Measurements from ENCODE around the gene SLFNL1. TPM values are rescaled to one million over a fixed set of nuclear protein-coding genes. Genes with fewer than 3 reads are reported as not detected.

Gene SLFNL1
- total RNA-seq, 1 experiment from 2014 or later = 0.11 TPM

DNA sequence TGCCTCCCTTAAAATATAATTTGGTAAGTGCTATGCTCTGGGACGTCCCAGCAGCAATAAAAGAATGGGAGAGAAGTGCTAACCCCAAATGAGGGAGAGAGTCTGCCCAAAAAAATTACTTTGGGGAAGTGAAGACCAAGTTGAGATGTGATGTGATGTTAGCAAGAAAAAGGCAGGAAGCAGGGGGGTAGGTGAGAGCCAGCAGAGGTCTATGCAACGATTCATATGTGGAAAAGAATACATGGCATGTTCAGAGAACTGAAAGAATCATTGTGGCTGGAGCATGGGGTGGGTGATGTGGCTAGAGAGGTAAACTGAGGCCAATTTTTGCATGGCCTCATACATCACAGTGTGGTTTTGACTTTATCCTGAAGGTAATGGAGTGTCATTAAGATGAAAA lies 47.6 kb downstream of the SLFNL1 start:
- no peaks in the 10 kb centered on the region for H3K4me1 ChIP-seq (ENCODE audit: insufficient read depth, low read length)
- H3K23ac ChIP-seq (ENCODE audit: insufficient read length, low read depth, low read length) = no peak overlapping the region
- no peak overlapping the region for H2AK5ac ChIP-seq (ENCODE audit: insufficient read length, low read length)
- no CpG with 5 or more reads among the region's 2 CpGs for WGBS (ENCODE audit: extremely low coverage, insufficient read length, low lambda C conversion rate)
- Mint-ChIP-seq H3K4me3 (no peak overlapping the region), H3K36me3 (ENCODE audit: insufficient read depth in 1 of 3, low read depth in 3 of 3) (no peaks in the 10 kb centered on the region; a peak in 1 of 7 replicates), H3K4me1 (peaks cover 2 to 4% of the 10 kb centered on the region in 2 experiments; a peak in 3 of 4 replicates), H3K9me3 (no peaks in the 10 kb centered on the region), H3K27ac (no peak overlapping the region), H3K27me3 (ENCODE audit: low read depth) (no peaks in the 10 kb centered on the region)
- H4K8ac ChIP-seq (replicated peaks; ENCODE audit: insufficient read length, low read depth, low read length) = no peak overlapping the region
- H3K27ac ChIP-seq (ENCODE audit: insufficient read length, low read depth, low read length) = no peak overlapping the region
- H3K18ac ChIP-seq (ENCODE audit: insufficient read length, low read depth, low read length) = no peak overlapping the region
- no peaks in the 10 kb centered on the region for H3K79me1 ChIP-seq (ENCODE audit: insufficient read depth, low read depth, low read length, poor library complexity, severe bottlenecking)
- no peak overlapping the region for H3K14ac ChIP-seq (ENCODE audit: insufficient read depth, low read length)
- no peak overlapping the region for H4K91ac ChIP-seq (ENCODE audit: insufficient read length, low read depth, low read length)
- no peak overlapping the region for H3K56ac ChIP-seq (ENCODE audit: insufficient read length, low read depth, low read length)
- H3K9me3 ChIP-seq (ENCODE audit: control insufficient read depth, low read depth, low read length) = no peaks in the 10 kb centered on the region
- H3K4ac ChIP-seq (ENCODE audit: low read depth, low read length) = no peak overlapping the region
- H4K5ac ChIP-seq (ENCODE audit: insufficient read length, low read depth, low read length) = no peak overlapping the region
- H3K27me3 ChIP-seq (ENCODE audit: insufficient read depth, low read length) = no peaks in the 10 kb centered on the region
- no peak overlapping the region for H2BK20ac ChIP-seq (ENCODE audit: low read depth, low read length, poor library complexity, severe bottlenecking)
- H4K20me1 ChIP-seq (ENCODE audit: control insufficient read depth, insufficient read depth, insufficient read length) = no peaks in the 10 kb centered on the region
- H2BK15ac ChIP-seq (ENCODE audit: low read depth, low read length) = no peak overlapping the region
- H2BK5ac ChIP-seq (ENCODE audit: insufficient read length, low read length) = no peak overlapping the region
- no peaks in the 10 kb centered on the region for H3K23me2 ChIP-seq (ENCODE audit: insufficient read length, low read depth, low read length, poor library complexity, severe bottlenecking)
- H3T11ph ChIP-seq (ENCODE audit: low read length) = no peak overlapping the region
- no peak overlapping the region for H2BK12ac ChIP-seq (ENCODE audit: insufficient read length, low read depth, low read length)
- no peak for DNase-seq
- H3K79me2 ChIP-seq (ENCODE audit: insufficient read depth, low read length) = peaks cover 2% of the 10 kb centered on the region; the same call in 1 of the 2 replicates
- no peak overlapping the region for H2AFZ ChIP-seq (ENCODE audit: low read length)
- TF ChIP-seq, protein P1, sequence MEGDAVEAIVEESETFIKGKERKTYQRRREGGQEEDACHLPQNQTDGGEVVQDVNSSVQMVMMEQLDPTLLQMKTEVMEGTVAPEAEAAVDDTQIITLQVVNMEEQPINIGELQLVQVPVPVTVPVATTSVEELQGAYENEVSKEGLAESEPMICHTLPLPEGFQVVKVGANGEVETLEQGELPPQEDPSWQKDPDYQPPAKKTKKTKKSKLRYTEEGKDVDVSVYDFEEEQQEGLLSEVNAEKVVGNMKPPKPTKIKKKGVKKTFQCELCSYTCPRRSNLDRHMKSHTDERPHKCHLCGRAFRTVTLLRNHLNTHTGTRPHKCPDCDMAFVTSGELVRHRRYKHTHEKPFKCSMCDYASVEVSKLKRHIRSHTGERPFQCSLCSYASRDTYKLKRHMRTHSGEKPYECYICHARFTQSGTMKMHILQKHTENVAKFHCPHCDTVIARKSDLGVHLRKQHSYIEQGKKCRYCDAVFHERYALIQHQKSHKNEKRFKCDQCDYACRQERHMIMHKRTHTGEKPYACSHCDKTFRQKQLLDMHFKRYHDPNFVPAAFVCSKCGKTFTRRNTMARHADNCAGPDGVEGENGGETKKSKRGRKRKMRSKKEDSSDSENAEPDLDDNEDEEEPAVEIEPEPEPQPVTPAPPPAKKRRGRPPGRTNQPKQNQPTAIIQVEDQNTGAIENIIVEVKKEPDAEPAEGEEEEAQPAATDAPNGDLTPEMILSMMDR (conservative IDR thresholded peaks at IDR 0.05) = no peak
- H3K4me2 ChIP-seq (ENCODE audit: insufficient read depth, insufficient read length, low read length) = no peak overlapping the region
- no peak overlapping the region for H3K9ac ChIP-seq (ENCODE audit: extremely low read depth, insufficient read length, low read length)
- H2BK120ac ChIP-seq (ENCODE audit: low read depth, low read length, poor library complexity, severe bottlenecking) = no peak overlapping the region

All from H9 (cell line).